GM13977 (cell line): ENCODE data around the gene CAMKK1.
A peak's percentile ranks its signal among the peaks of the same experiment; 100 is the strongest.

Experiments
- DNase-seq: peaks from one replicate; pipeline ENCODE4 v3.0.0; 2012; ENCODE audit warnings: low spot score
- in situ Hi-C: fragments of 300-500 bp; cut with MboI; formaldehyde crosslinking; loops from one replicate; pipeline ENCODE4 v1.12.0; 2022; ENCODE audit warnings: low sequenced_read_pairs, low pct_unique_long_range_greater_than_20kb, mixed read lengths, inconsistent platforms; ENCODE audit not compliant: unreplicated experiment
- TF ChIP-seq, protein P1 (sequence below): IDR thresholded peaks from 2 replicates; pipeline ENCODE4 v1.5.1; 2012; ENCODE audit warnings: mild to moderate bottlenecking, control low read depth; ENCODE audit not compliant: insufficient read depth; ENCODE audit errors: extremely low read depth, missing control alignments

CAMKK1 gene

DNA sequence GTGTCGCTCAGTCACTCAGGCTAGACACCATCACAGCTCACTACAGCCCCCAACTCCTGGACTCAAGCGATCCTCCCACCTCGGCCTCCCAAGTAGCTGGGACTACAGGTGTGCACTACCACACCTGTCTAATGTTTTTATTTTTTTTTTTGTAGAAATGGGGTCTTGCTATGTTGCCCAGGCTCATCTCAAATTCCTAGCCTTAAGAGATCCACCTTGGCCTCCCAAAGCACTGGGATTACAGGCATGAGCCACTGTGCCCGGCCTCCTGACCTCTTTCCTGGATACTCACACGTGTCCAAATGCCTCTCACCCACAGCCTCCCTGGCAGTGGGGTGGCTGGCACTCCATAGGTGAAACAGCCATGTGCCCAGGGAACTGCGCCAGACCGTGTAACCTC lies 17.5 kb downstream of the CAMKK1 start:
- DNase-seq, result no peak
- in situ Hi-C loops, result no loop called here
- TF ChIP-seq, protein P1, sequence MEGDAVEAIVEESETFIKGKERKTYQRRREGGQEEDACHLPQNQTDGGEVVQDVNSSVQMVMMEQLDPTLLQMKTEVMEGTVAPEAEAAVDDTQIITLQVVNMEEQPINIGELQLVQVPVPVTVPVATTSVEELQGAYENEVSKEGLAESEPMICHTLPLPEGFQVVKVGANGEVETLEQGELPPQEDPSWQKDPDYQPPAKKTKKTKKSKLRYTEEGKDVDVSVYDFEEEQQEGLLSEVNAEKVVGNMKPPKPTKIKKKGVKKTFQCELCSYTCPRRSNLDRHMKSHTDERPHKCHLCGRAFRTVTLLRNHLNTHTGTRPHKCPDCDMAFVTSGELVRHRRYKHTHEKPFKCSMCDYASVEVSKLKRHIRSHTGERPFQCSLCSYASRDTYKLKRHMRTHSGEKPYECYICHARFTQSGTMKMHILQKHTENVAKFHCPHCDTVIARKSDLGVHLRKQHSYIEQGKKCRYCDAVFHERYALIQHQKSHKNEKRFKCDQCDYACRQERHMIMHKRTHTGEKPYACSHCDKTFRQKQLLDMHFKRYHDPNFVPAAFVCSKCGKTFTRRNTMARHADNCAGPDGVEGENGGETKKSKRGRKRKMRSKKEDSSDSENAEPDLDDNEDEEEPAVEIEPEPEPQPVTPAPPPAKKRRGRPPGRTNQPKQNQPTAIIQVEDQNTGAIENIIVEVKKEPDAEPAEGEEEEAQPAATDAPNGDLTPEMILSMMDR, result no peak

GRCh38 chr17:3873862-3874261 lies 19.0 kb downstream of the CAMKK1 start:
- no peak for DNase-seq
- in situ Hi-C loops, result no loop called here
- TF ChIP-seq, protein P1, result no peak

DNA sequence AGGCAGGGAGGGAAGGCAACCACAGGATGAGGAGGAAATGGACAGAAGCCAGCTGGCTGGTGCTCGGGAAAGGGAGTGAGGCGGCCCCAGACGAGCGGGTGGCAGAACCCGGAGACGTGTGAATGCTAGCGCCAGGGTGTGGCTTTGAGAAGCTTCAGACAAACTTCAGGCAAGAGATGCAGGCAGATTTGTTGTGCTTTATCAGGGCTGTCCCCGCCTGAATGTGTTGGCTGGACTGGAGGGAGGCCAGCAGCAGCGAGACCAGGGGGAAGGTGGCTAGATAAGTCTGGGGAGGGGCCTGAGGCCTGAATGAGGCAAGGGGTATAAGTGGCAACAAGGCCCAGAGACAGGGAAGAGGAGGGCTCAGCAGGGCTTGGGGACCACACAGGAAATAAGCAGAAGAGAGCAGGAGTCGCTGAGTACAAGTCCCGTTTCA lies 22.0 kb downstream of the CAMKK1 start:
- DNase-seq, result peak; percentile 70
- in situ Hi-C loops, result no loop called here
- TF ChIP-seq, protein P1, result no peak

GRCh38 chr17:3867606-3868005 lies 25.2 kb downstream of the CAMKK1 start:
- no peak for DNase-seq
- TF ChIP-seq, protein P1, result no peak
- in situ Hi-C loops, result no loop called here

GRCh38 chr17:3867106-3867505 lies 25.7 kb downstream of the CAMKK1 start:
- TF ChIP-seq, protein P1, result no peak
- in situ Hi-C loops, result no loop called here
- DNase-seq, result no peak

GRCh38 chr17:3866276-3866675 lies 26.6 kb downstream of the CAMKK1 start:
- DNase-seq, result no peak
- in situ Hi-C loops, result no loop called here
- TF ChIP-seq, protein P1, result no peak

DNA sequence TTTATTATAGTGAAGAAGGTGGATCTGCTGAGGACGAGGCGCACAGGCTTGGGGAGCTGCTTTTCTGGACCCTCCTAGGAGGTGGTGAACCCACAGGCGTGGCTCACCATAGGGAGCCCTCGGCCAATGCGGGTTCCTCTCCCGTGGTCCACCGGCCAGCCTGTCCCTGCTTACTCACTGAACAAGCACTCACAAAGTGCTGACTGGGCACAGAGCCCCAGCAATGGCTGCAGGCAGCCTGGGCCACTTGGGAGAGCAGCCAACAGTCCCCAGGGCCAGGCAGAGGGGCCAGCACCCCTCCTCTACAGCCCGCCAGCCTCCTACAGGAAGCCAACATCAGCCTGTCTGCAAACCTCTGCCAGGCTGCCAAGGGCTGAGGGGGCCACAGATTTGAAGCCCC lies 27.7 kb downstream of the CAMKK1 start:
- DNase-seq, result no peak
- TF ChIP-seq, protein P1, result no peak
- in situ Hi-C loops, result no loop called here
